ENCODE results near the gene KRTAP5-11.

- no peak for TF ChIP-seq GATA2 (IDR thresholded peaks at IDR 0.05; ENCODE audit: low read depth, low read length)
- no peak for TF ChIP-seq GATA3 (IDR thresholded peaks at IDR 0.05; ENCODE audit: low read depth, low read length)
These were observed 19.3 kb downstream of the KRTAP5-11 start for GRCh38 chr11:71563406-71563805.

All from SH-SY5Y (cell line).